Neural crest cell (in vitro differentiated cells): ENCODE results near the gene CPEB2. TPM values are rescaled to one million over a fixed set of nuclear protein-coding genes. Genes with fewer than 3 reads are reported as not detected.
"Not testable (repeated sequence)": the region's sequence is repeated elsewhere in the genome, so short reads cannot be mapped to it uniquely, and the experiment has no call there.

Experiments
- DNase-seq: peaks from one replicate; pipeline ENCODE4 v3.0.0; 2021; ENCODE audit warnings: low read depth, mixed read lengths, low spot score
- H3K27ac Mint-ChIP-seq: one replicate; pipeline ENCODE4 v1.8.0; 2021; ENCODE audit warnings: mild to moderate bottlenecking, mixed read lengths; ENCODE audit not compliant: unreplicated experiment
- H3K27me3 Mint-ChIP-seq: 2 replicates; pipeline ENCODE4 v1.8.0; 2021; ENCODE audit warnings: low read depth, mild to moderate bottlenecking, mixed read lengths
- H3K36me3 Mint-ChIP-seq: 2 replicates; pipeline ENCODE4 v1.8.0; 2021; ENCODE audit warnings: low read depth, mild to moderate bottlenecking, mixed read lengths
- H3K4me1 Mint-ChIP-seq: 2 replicates; pipeline ENCODE4 v1.8.0; 2021; ENCODE audit warnings: mixed read lengths
- H3K4me3 Mint-ChIP-seq: one replicate; pipeline ENCODE4 v1.8.0; 2021; ENCODE audit warnings: mild to moderate bottlenecking, mixed read lengths
- H3K9me3 Mint-ChIP-seq: 2 replicates; pipeline ENCODE4 v1.8.0; 2021; ENCODE audit warnings: mixed read lengths
- CTCF ChIP-seq: fragments of 200-600 bp; sonication (generic); conservative IDR thresholded peaks from 2 replicates; pipeline ENCODE4 v1.5.0; 2021; ENCODE audit warnings: antibody characterized with exemption, mild to moderate bottlenecking
- total RNA-seq: library from RNA; stranded (reverse); gene quantifications from 2 replicates; pipeline ENCODE4 v1.2.1, GENCODE V29; 2021

Gene CPEB2
- total RNA-seq, 1 donor from 2014 or later, result 5.1 TPM

DNA sequence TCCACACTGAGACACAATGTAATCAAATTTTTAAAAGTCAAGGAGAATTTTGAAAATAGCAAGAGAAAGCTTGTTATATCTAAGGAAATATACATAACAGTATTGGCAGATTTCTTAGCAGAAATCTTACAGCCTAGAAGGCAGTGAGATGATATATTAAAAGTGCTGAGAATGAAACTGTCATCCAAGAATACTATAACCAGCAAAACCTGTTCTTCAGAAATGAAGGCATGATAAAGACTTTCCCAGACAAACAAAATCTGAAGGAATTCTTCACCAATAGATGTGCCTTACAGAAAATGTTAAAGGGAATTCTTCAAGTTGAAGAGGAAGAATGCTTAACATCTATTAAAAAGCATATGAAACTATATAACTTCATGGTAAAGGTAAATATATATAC lies 73.6 kb downstream of the CPEB2 start:
- no peaks in the 10 kb centered on the region for H3K27me3 Mint-ChIP-seq
- peaks cover 10% of the 10 kb centered on the region for H3K9me3 Mint-ChIP-seq
- no peak for DNase-seq
- no peak overlapping the region for H3K4me3 Mint-ChIP-seq
- TF ChIP-seq CTCF, result no peak
- H3K27ac Mint-ChIP-seq, result no peak overlapping the region
- peaks cover 4% of the 10 kb centered on the region for H3K4me1 Mint-ChIP-seq
- H3K36me3 Mint-ChIP-seq, result peaks cover 4% of the 10 kb centered on the region

DNA sequence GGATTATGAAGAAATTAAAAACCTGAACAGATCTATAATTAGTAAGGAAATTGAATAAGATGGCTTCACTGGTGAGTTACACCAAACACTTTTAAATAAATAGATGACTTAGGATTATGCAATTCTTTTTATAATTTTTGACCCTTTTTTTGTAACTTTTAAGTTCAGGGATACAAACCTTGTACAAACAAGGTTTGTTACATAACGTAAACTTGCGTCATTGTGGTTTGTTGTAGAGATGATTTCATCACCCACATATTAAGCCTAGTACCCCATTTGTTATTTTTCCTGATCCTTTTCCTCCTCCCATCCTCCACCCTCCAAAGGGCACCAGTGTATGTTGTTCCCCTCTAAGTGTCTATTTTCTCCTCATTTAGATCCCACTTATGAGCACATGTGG lies 75.7 kb downstream of the CPEB2 start:
- H3K36me3 Mint-ChIP-seq, result peaks cover 4% of the 10 kb centered on the region
- TF ChIP-seq CTCF, result no peak
- no peak for DNase-seq
- no peaks in the 10 kb centered on the region for H3K4me1 Mint-ChIP-seq
- H3K27me3 Mint-ChIP-seq, result no peaks in the 10 kb centered on the region
- no peak overlapping the region for H3K4me3 Mint-ChIP-seq
- no peak overlapping the region for H3K27ac Mint-ChIP-seq
- peaks cover 10% of the 10 kb centered on the region for H3K9me3 Mint-ChIP-seq

DNA sequence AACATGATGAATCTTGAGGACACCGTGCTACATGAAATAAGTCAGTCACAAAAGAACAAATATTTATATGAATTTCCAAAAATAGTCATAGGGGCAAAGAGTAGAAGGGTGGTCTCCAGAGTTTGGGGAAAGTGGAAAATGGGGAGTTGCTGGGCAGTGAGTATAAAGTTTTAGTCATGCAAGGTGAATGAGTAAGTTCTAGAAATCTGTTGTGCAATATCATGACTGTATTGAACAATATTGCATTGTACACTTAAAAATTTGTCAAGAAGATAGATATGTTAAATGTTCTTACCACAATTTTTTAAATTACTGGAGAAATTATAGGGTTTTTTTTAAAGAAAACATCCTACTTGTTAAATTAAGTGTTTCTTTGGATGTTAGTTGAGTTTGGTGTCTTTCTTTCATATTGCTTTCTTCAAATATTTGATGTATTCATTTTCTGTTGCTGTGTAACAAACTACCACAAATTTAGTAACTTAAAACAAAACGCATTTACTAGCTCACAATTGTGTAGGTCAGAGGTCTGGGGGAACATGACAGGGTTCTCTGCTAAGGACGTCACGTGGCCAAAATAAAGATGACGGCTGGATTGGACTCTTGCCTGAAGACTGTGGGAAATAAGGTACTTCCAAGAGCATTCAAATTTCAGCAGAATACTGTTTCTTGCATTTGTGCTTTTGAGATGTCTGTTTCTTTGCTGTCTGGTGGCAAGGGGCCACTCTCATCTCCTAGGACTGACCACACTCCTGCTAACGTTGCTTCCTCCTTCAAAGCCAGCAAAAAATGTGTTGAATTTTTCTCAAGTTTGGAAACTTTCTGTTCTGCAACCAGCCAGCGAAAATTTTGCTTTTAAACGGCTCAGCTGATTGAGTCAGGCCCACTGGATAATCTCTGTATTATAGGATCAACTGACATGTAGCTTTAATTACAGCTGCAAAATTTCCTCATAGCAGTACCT lies 76.7 kb downstream of the CPEB2 start:
- TF ChIP-seq CTCF, result no peak
- Mint-ChIP-seq H3K4me3 (no peak overlapping the region), H3K36me3 (peaks cover 4% of the 10 kb centered on the region), H3K27me3 (no peaks in the 10 kb centered on the region), H3K27ac (no peak overlapping the region), H3K4me1 (no peaks in the 10 kb centered on the region), H3K9me3 (peaks cover 7% of the 10 kb centered on the region)
- DNase-seq, result no peak

GRCh38 chr4:15084780-15085179 lies 82.5 kb downstream of the CPEB2 start:
- H3K27me3 Mint-ChIP-seq, result no peaks in the 10 kb centered on the region
- H3K4me3 Mint-ChIP-seq, result no peak overlapping the region
- TF ChIP-seq CTCF, result no peak
- H3K9me3 Mint-ChIP-seq, result peaks cover 17% of the 10 kb centered on the region
- H3K27ac Mint-ChIP-seq, result no peak overlapping the region
- no peaks in the 10 kb centered on the region for H3K36me3 Mint-ChIP-seq
- no peaks in the 10 kb centered on the region for H3K4me1 Mint-ChIP-seq
- DNase-seq, result no peak

GRCh38 chr4:15085762-15086161 lies 83.5 kb downstream of the CPEB2 start:
- not testable (repeated sequence) for H3K4me3 Mint-ChIP-seq, H3K27ac Mint-ChIP-seq, DNase-seq, H3K36me3 Mint-ChIP-seq, H3K27me3 Mint-ChIP-seq, H3K4me1 Mint-ChIP-seq
- H3K9me3 Mint-ChIP-seq, result peaks cover 17% of the 10 kb centered on the region

GRCh38 chr4:15086259-15086658 lies 84.0 kb downstream of the CPEB2 start:
- not testable (repeated sequence) for H3K4me3 Mint-ChIP-seq, H3K27me3 Mint-ChIP-seq, H3K36me3 Mint-ChIP-seq, DNase-seq, H3K27ac Mint-ChIP-seq, H3K4me1 Mint-ChIP-seq
- peaks cover 17% of the 10 kb centered on the region for H3K9me3 Mint-ChIP-seq
